Measurements from ENCODE around the gene VPS13C.

Gene VPS13C

GRCh38 chr15:61853195-61853594, 207.1 kb downstream of the VPS13C start:
- TF ChIP-seq CTCF (IDR thresholded peaks at IDR 0.05; ENCODE audit: low read length, missing control alignments) = no peak
- DNase-seq (ENCODE audit: low read depth) = no peak
- no peak overlapping the region for H3K4me3 ChIP-seq (replicated peaks; ENCODE audit: low read depth, low read length)

GRCh38 chr15:61851955-61852354, 208.3 kb downstream of the VPS13C start:
- DNase-seq (ENCODE audit: low read depth) = no peak
- no peak overlapping the region for H3K4me3 ChIP-seq (replicated peaks; ENCODE audit: low read depth, low read length)
- TF ChIP-seq CTCF (IDR thresholded peaks at IDR 0.05; ENCODE audit: low read length, missing control alignments) = no peak

GRCh38 chr15:61849447-61849846, 210.8 kb downstream of the VPS13C start:
- H3K4me3 ChIP-seq (replicated peaks; ENCODE audit: low read depth, low read length) = no peak overlapping the region
- TF ChIP-seq CTCF (IDR thresholded peaks at IDR 0.05; ENCODE audit: low read length, missing control alignments) = no peak
- DNase-seq (ENCODE audit: low read depth) = no peak

GRCh38 chr15:61841466-61841865, 218.8 kb downstream of the VPS13C start:
- no peak for DNase-seq (ENCODE audit: low read depth)
- H3K4me3 ChIP-seq (replicated peaks; ENCODE audit: low read depth, low read length) = no peak overlapping the region
- no peak for TF ChIP-seq CTCF (IDR thresholded peaks at IDR 0.05; ENCODE audit: low read length, missing control alignments)

- no peak for TF ChIP-seq CTCF (IDR thresholded peaks at IDR 0.05; ENCODE audit: low read length, missing control alignments)
- no peak for DNase-seq (ENCODE audit: low read depth)
- no peak overlapping the region for H3K4me3 ChIP-seq (replicated peaks; ENCODE audit: low read depth, low read length)
Observed at GRCh38 chr15:61840090-61840489, 220.2 kb downstream of the VPS13C start.

GRCh38 chr15:61839546-61839945, 220.7 kb downstream of the VPS13C start:
- peak; percentile 43 for DNase-seq (ENCODE audit: low read depth)
- no peak for TF ChIP-seq CTCF (IDR thresholded peaks at IDR 0.05; ENCODE audit: low read length, missing control alignments)
- H3K4me3 ChIP-seq (replicated peaks; ENCODE audit: low read depth, low read length) = no peak overlapping the region

GRCh38 chr15:61835496-61836106, 224.6 kb downstream of the VPS13C start:
- peak; percentile 67 for DNase-seq (ENCODE audit: low read depth)
- no peak overlapping the region for H3K4me3 ChIP-seq (replicated peaks; ENCODE audit: low read depth, low read length)
- peak; percentile 95 for TF ChIP-seq CTCF (IDR thresholded peaks at IDR 0.05; ENCODE audit: low read length, missing control alignments)

Measured in fibroblast of pulmonary artery (primary cell).